ENCODE results near the gene DNM2. TPM values are rescaled to one million over a fixed set of nuclear protein-coding genes. Genes with fewer than 3 reads are reported as not detected.
"Not testable (repeated sequence)": the region's sequence is repeated elsewhere in the genome, so short reads cannot be mapped to it uniquely, and the experiment has no call there.

DNM2 gene
- total RNA-seq, 4 donors from 2014 or later, result 353 to 827 (median 464) TPM

DNA sequence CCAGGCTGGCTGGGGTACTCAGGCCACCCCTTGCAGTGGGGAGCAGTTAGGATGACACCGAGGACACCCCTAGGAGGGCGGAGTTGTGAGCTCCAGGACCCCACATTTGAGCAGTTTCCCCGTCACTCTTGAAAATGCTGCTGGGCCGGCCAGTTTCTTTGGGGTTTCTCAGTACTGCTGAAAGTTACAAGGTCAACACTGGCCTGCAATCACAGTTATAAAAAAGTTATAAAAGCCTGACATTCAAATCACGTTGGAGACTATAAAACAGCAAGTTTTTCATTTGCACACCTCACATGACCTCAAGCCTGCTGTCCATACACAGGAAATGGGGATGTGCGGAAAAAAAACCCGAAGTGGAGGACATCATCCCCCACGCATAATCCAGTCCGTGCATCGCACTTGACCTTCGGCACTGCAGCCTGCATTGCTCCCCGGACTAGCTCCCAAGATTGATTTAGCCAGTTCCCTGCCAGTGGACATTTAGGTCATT is 27.0 kb downstream of the DNM2 start:
- Histone ChIP-seq H3K27me3 (no peaks in the 10 kb centered on the region), H3K27ac (peak overlapping the region in 3 of 4 donors; percentile 75 to 98 (median 95)), H3K9me3 (no peaks in the 10 kb centered on the region), H3K4me1 (peaks cover 0 to 87% (median 27%) of the 10 kb centered on the region in 4 donors), H3K36me3 (no peaks in the 10 kb centered on the region), H3K4me3 (peak overlapping the region in 2 of 4 donors; percentile 0 to 4)
- TF ChIP-seq, protein P1, sequence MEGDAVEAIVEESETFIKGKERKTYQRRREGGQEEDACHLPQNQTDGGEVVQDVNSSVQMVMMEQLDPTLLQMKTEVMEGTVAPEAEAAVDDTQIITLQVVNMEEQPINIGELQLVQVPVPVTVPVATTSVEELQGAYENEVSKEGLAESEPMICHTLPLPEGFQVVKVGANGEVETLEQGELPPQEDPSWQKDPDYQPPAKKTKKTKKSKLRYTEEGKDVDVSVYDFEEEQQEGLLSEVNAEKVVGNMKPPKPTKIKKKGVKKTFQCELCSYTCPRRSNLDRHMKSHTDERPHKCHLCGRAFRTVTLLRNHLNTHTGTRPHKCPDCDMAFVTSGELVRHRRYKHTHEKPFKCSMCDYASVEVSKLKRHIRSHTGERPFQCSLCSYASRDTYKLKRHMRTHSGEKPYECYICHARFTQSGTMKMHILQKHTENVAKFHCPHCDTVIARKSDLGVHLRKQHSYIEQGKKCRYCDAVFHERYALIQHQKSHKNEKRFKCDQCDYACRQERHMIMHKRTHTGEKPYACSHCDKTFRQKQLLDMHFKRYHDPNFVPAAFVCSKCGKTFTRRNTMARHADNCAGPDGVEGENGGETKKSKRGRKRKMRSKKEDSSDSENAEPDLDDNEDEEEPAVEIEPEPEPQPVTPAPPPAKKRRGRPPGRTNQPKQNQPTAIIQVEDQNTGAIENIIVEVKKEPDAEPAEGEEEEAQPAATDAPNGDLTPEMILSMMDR (IDR thresholded peaks at IDR 0.05), result no peak
- peak; percentile 13 to 43 for TF ChIP-seq POLR2A (IDR thresholded peaks at IDR 0.05)
- DNase-seq, result peak in 2 of 3 donors; percentile 70 to 80

DNA sequence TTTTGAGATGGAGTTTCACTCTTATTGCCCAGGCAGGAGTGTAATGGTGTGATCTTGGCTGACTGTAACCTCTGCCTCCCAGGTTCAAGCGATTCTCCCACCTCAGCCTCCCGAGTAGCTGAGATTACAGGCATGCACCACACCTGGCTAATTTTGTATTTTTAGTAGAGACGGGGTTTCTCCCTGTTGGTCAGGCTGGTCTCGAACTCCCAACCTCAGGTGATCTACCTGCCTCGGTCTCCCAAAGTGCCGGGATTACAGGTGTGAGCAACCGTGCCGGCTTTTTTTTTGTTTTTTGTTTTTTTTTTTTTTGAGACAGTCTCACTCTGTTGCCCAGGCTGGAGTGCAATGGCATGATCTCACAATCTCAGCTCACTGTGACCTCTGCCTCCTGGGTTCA is 28.6 kb downstream of the DNM2 start:
- Histone ChIP-seq H3K4me1 (peaks cover 0 to 96% (median 38%) of the 10 kb centered on the region in 4 donors), H3K27ac (peak overlapping the region in 3 of 4 donors; percentile 75 to 98 (median 95))
- DNase-seq, H3K27me3 ChIP-seq, H3K36me3 ChIP-seq, H3K4me3 ChIP-seq, H3K9me3 ChIP-seq: not testable (repeated sequence)

DNA sequence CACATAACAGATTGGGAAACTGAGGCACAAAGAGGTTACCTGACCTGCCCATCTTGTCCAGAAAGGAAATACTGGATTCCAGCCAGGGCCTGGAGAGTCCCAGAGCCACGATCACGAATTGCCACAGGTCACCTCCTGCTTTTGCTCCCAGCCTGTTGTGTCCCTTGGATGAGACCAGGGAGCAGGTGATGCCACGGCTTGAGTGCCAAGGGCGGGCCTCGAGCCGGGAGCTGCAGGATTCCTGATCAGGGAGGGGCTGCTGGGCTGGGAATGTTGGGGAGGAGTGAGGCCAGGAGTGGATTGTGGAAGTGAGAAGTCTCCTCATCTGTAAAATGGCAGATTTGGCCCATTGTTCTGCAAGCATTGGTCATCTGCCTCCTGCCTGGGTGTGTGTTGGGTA is 29.4 kb downstream of the DNM2 start:
- Histone ChIP-seq H3K4me3 (peak overlapping the region in 2 of 4 donors; percentile 13 to 18), H3K9me3 (no peaks in the 10 kb centered on the region), H3K36me3 (no peaks in the 10 kb centered on the region), H3K4me1 (peaks cover 0 to 97% (median 44%) of the 10 kb centered on the region in 4 donors), H3K27ac (peak overlapping the region in 3 of 4 donors; percentile 75 to 98 (median 95)), H3K27me3 (no peaks in the 10 kb centered on the region)
- DNase-seq, result peak in 2 of 3 donors; percentile 87 to 90
- TF ChIP-seq, protein P1 (IDR thresholded peaks at IDR 0.05), result no peak
- TF ChIP-seq POLR2A (IDR thresholded peaks at IDR 0.05), result peak; percentile 13 to 69

DNA sequence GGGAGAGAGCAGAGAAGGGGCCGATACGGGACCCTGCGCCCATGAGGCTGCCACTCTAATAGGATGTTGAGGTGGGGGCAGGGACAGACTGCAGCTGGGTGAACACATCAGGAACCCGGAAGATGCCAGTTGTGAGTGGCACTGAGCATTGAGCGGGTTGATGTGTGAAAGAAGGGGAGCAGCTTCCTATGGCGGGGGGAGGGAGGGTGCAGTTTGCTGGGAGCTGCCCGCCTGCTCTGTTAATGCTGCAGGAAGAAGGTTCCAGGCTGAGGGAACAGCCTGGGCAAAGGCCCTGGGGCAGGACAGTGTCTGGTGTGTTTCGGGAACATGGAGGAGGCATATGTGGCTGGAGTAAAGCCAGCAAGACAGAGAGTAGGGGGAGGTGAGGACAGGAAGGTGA is 29.8 kb downstream of the DNM2 start:
- Histone ChIP-seq H3K4me1 (peaks cover 0 to 96% (median 44%) of the 10 kb centered on the region in 4 donors), H3K36me3 (no peaks in the 10 kb centered on the region), H3K27ac (peak overlapping the region in 3 of 4 donors; percentile 75 to 98 (median 95)), H3K4me3 (peak overlapping the region in 1 of 4 donors; percentile 18), H3K9me3 (no peaks in the 10 kb centered on the region), H3K27me3 (no peaks in the 10 kb centered on the region)
- DNase-seq, result peak in 1 of 3 donors; percentile 65
- TF ChIP-seq POLR2A (IDR thresholded peaks at IDR 0.05), result no peak
- TF ChIP-seq, protein P1 (IDR thresholded peaks at IDR 0.05), result no peak

DNA sequence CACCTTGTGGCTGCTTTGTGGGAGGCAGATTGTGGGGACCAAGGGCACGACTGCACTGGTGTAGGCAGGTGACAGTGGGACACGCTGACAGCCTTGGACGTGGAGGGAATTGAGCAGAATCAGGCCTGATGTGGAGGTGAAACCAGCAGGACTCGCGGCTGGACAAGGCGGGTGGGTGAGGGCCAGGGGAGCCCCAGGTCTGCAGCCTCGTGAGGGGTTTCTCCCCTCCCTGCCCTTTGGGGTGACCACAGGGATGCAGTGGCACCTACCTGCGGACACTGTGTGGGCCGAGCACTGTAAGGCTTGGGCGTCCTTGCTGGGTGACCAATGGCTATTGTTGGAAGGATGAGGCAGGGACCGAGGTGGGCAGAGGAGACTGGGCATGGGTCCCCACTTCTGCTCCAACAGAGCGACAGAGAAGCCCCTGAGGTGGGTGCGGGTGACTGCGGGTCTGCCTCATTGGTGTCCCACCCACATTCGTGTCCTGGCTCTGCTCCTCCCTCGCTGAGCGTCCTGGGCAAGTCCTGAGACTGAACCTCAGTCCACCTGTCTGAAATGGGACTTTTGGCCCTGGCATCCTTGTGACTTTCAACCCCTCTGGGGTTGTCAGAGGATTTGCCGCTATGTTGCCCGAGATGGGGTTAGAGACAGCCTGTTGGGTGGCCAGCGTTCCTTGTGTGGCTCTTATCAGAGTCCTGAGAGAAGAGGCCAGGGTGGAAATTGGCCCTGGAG is 30.5 kb downstream of the DNM2 start:
- Histone ChIP-seq H3K27me3 (no peaks in the 10 kb centered on the region), H3K9me3 (no peaks in the 10 kb centered on the region), H3K36me3 (no peaks in the 10 kb centered on the region), H3K4me3 (peak overlapping the region in 1 of 4 donors; percentile 18), H3K27ac (peak overlapping the region; percentile 8 to 98 (median 85)), H3K4me1 (peaks cover 0 to 89% (median 42%) of the 10 kb centered on the region in 4 donors)
- peak in 2 of 3 donors; percentile 51 to 55 for DNase-seq
- TF ChIP-seq POLR2A (IDR thresholded peaks at IDR 0.05), result no peak
- TF ChIP-seq, protein P1 (IDR thresholded peaks at IDR 0.05), result no peak

DNA sequence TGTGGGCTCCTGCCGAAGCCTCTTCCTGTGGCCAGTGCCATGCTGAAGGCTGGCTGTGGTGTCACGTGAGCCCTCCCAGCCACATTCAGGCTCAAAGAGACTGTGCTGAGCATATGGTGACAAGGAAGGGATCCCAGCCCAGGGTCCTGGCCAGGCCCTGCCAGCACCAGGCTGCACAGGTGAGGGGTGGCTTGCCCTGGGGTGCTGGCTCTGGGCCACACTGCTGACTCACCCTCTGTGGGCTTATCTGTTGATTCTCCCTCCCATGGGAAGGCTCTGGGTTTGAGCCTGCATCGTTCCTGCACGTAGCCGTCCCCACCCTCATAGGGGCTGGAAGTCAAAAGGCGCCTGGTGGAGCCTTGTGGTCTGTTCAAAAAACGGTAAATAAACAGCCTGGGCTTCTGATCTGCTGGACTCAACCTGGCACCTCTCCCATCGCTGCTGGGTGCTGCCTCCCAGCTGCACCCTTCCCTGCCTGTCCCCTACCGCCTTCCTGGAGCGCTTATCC is 31.1 kb downstream of the DNM2 start:
- DNase-seq, result peak in 2 of 3 donors; percentile 90 to 93
- peaks cover 0 to 83% (median 40%) of the 10 kb centered on the region in 4 donors for H3K4me1 ChIP-seq
- peak overlapping the region; percentile 8 to 98 (median 85) for H3K27ac ChIP-seq
- TF ChIP-seq, protein P1 (IDR thresholded peaks at IDR 0.05), result peak in 1 of 6 experiments; percentile 20
- no peak for TF ChIP-seq POLR2A (IDR thresholded peaks at IDR 0.05)
- H3K27me3 ChIP-seq, result no peaks in the 10 kb centered on the region
- H3K9me3 ChIP-seq, result no peaks in the 10 kb centered on the region
- no peaks in the 10 kb centered on the region for H3K36me3 ChIP-seq
- H3K4me3 ChIP-seq, result peak overlapping the region in 1 of 4 donors; percentile 18

All from Peyer's patch (tissue), 4 donors.